Measurements from ENCODE around the gene PHF13.
A peak's percentile ranks its signal among the peaks of the same experiment; 100 is the strongest.
"Not testable (repeated sequence)": the region's sequence is repeated elsewhere in the genome, so short reads cannot be mapped to it uniquely, and the experiment has no call there.

PHF13 gene

DNA sequence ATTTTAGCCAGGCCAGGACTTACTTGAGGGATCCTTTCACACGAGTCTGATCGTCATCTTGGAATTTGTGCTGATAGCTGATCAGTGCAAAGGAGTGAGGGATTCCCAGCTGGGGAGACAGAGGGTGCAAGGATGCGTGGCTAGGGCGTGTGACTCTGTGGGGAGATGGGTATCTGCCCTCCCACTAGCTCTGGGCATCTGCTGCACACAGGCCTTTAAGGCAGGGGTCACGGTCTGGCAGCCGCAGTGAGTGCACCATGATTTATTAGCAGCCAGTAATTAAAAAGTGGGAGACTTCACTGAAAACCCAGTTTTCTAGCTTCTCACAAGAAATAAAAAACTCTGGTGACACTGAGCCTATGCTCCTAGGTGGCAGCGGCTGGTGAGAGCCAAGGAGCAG, 31.5 kb downstream of the PHF13 start:
- Mint-ChIP-seq H3K36me3 (ENCODE audit: low read depth) (peaks cover 35% of the 10 kb centered on the region), H3K27me3 (no peaks in the 10 kb centered on the region), H3K4me3 (no peak overlapping the region), H3K27ac (no peak overlapping the region), H3K4me1 (ENCODE audit: low read depth) (no peaks in the 10 kb centered on the region), H3K9me3 (no peaks in the 10 kb centered on the region)

DNA sequence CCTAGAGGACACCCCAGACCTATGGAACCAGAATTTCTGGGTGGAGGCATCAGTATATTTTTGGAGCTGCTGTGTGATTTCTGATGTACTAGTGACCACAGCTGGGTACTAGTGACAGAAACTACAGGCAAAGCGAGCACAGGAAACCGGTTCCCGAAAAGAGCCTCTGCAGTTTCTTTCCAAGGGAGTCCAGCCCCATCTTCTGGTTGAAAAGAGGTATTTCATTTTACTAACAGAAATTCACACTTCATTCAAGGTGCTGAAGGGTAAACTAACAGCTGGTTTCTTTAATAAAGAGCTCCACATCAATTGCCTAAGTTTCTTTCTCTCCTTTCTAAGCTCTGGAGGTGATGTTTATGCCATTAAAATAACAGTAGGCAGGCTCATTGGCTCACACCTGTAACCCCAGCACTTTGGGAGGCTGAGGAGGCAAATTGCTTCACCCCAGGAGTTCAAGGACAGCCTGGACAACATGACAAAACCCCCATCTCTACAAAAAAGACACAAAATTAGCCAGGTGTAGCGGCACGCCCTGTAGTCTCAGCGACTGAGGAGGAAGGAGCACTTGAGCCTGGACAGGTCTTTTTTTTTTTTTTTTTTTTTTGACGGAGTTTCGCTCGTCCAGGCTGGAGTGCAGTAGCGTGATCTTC, 33.1 kb downstream of the PHF13 start:
- H3K4me1 Mint-ChIP-seq (ENCODE audit: low read depth): no peaks in the 10 kb centered on the region
- no peaks in the 10 kb centered on the region for H3K27me3 Mint-ChIP-seq
- no peaks in the 10 kb centered on the region for H3K9me3 Mint-ChIP-seq
- no peak overlapping the region for H3K4me3 Mint-ChIP-seq
- no peak overlapping the region for H3K27ac Mint-ChIP-seq
- H3K36me3 Mint-ChIP-seq (ENCODE audit: low read depth): peaks cover 35% of the 10 kb centered on the region

DNA sequence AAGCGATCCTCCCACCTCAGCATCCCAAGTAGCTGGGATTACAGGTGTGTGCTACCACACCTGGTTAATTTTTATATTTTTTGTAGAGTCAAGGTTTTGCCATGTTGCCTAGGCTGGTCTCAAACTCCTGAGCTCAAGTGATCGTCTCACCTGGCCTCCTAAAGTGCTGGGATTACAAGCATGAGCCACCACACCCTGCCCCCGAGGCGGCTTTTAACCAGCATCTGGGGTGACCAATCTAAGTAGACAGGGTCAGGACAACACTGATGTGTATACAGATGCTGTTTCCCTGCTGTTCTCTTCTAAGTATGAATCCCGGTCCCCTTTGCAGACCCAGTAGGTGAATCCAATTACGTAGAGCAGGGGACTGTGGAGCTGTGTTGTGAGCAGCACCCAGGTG, 35.0 kb downstream of the PHF13 start:
- H3K27me3 Mint-ChIP-seq: no peaks in the 10 kb centered on the region
- H3K4me1 Mint-ChIP-seq (ENCODE audit: low read depth): no peaks in the 10 kb centered on the region
- H3K36me3 Mint-ChIP-seq (ENCODE audit: low read depth): peaks cover 24% of the 10 kb centered on the region
- H3K27ac Mint-ChIP-seq: no peak overlapping the region
- no peaks in the 10 kb centered on the region for H3K9me3 Mint-ChIP-seq
- H3K4me3 Mint-ChIP-seq: no peak overlapping the region

DNA sequence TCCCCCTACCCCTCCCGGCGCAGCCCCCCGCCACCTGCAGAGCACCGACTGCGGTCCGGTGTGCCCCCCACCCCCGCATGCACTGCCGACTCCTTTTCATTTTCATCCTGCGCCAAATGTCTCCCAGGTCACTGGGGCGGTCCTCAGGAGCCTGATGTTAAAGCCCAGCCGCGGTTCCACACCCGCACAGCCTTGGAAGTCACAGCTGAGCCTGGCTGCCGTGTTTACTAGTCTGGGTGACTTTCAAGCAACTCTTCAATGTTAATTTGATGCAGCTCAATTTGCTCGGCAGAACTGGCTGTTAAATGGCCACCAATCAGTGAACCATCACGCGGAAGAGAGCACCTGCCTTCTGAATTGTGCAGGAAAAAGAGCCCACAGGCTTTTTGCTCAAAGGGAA, 38.4 kb downstream of the PHF13 start:
- peaks cover 27% of the 10 kb centered on the region for H3K36me3 Mint-ChIP-seq (ENCODE audit: low read depth)
- H3K9me3 Mint-ChIP-seq: no peaks in the 10 kb centered on the region
- H3K4me1 Mint-ChIP-seq (ENCODE audit: low read depth): no peaks in the 10 kb centered on the region
- H3K27me3 Mint-ChIP-seq: no peaks in the 10 kb centered on the region
- H3K27ac Mint-ChIP-seq: no peak overlapping the region
- no peak overlapping the region for H3K4me3 Mint-ChIP-seq

DNA sequence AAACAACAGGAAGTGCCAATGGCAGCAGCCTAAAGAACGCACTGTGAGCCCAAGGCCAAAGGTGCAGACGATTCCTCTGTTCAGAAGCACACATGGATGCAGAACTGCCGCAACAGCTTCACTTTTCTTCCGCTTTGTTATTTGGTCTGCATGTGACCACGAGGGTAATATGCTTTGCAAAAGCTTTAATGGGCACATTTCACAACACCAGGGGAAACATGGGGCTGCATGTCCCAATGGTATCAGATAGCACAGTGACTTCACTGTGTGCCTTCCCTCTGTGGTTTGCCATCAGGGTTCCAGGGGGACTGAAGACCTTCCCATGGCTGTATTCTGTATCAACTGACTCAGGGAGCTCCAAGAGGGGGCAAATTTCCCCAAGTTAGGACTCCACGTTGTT, 39.5 kb downstream of the PHF13 start:
- Mint-ChIP-seq H3K27ac (no peak overlapping the region), H3K9me3 (no peaks in the 10 kb centered on the region), H3K4me3 (no peak overlapping the region), H3K27me3 (no peaks in the 10 kb centered on the region), H3K36me3 (ENCODE audit: low read depth) (peaks cover 29% of the 10 kb centered on the region), H3K4me1 (ENCODE audit: low read depth) (no peaks in the 10 kb centered on the region)

DNA sequence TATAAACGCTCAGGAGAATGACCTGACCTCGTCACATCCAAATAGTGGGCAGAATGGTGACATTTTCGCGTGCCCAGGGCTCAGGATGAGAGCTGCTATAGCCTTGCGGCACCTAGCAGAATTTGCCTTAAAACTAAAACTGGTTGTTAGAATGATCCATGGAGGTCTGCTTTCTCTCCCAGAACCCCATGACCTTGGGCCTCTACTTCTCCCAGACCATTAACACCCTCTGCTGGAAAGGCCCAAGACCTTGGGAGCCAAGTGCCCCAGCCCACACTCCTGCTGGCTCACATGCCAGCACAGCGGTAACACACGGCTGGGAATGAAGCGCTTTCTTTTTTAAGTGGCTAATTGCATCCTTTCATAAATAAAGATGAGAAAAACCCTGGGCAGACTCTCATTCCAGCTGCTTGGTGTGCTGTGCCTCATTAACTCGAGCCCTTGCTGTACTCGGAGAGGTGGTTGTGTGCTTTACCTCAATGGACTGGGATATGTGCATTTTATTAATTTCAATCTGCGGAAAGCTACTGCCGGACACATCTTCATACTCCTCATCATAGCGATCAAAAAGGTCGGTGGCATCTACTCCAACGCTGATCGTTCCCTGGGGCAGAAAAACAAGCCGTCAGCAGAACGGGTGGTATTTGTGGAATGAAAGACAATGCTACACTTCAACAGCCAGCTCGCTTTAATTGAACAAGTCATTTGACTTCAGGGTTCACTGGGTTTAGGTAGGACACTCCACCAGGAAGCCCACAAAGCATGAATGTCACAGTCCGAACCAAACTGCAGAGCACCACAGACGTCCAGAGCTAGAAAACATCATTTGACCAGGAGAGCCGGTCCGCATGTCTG, 40.1 kb downstream of the PHF13 start:
- H3K27me3 Mint-ChIP-seq: no peaks in the 10 kb centered on the region
- H3K4me3 Mint-ChIP-seq: no peak overlapping the region
- H3K9me3 Mint-ChIP-seq: no peaks in the 10 kb centered on the region
- no peak overlapping the region for H3K27ac Mint-ChIP-seq
- no peaks in the 10 kb centered on the region for H3K4me1 Mint-ChIP-seq (ENCODE audit: low read depth)
- peaks cover 33% of the 10 kb centered on the region for H3K36me3 Mint-ChIP-seq (ENCODE audit: low read depth)

DNA sequence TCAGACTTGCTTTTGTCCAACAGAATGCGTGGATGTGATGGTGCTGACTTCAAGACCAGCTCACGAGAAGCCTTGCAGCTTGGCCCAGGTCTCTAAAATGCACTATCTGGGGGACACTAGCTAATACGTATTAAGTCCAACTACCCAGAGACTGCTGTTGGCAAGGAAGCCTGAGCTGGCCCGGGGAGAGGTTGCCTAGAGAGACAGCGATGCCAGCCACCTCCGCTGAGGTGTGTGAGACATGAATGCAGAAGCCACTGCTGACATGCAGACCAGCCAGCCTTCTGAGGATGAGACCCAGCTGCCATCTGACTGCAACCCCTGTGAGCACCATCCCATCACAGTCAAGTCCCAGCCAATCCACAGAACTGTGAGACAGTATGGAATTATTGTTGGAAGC, 43.6 kb downstream of the PHF13 start:
- no peaks in the 10 kb centered on the region for H3K9me3 Mint-ChIP-seq

DNA sequence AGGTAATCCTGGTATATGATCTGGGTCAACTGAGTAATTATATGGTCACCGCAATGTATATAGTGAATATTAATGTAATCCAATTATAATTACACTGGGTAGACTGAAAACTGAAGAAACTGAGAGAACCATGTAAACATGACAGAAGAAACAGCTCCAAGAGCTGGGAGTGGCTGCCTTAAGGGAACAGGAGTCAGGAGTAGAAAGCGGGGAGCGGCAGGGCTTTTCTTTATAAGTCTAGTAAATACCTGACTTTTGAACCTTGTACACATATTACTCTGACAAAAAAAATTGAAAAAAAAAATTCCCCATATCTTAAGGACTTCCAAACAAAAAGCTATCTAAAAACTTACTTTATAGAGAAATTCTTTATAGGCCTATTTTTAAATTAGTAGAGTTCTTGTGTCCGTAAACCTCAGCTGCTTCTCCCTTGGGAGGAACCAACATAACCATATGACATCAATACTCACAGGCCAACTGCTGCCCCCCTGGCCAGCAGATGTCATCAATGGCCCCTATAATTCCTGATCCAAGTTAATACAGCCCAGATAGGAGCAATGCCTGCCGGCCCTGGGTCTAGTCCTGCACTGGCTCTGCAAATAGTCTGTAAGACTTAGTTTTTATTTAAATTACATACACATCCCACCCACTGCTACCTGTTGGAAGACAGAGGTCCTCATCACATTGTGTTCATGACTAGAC, 45.0 kb downstream of the PHF13 start:
- H3K27ac Mint-ChIP-seq: no peak overlapping the region
- H3K36me3 Mint-ChIP-seq (ENCODE audit: low read depth): peaks cover 42% of the 10 kb centered on the region
- no peak overlapping the region for H3K4me3 Mint-ChIP-seq
- no peaks in the 10 kb centered on the region for H3K27me3 Mint-ChIP-seq
- H3K4me1 Mint-ChIP-seq (ENCODE audit: low read depth): peaks cover 3% of the 10 kb centered on the region
- H3K9me3 Mint-ChIP-seq: no peaks in the 10 kb centered on the region

More for the DNA sequence above, 43.6 kb downstream of the PHF13 start:
- Mint-ChIP-seq H3K27ac (no peak overlapping the region), H3K4me1 (ENCODE audit: low read depth) (peaks cover 3% of the 10 kb centered on the region), H3K4me3 (no peak overlapping the region), H3K27me3 (no peaks in the 10 kb centered on the region), H3K36me3 (ENCODE audit: low read depth) (peaks cover 39% of the 10 kb centered on the region)

DNA sequence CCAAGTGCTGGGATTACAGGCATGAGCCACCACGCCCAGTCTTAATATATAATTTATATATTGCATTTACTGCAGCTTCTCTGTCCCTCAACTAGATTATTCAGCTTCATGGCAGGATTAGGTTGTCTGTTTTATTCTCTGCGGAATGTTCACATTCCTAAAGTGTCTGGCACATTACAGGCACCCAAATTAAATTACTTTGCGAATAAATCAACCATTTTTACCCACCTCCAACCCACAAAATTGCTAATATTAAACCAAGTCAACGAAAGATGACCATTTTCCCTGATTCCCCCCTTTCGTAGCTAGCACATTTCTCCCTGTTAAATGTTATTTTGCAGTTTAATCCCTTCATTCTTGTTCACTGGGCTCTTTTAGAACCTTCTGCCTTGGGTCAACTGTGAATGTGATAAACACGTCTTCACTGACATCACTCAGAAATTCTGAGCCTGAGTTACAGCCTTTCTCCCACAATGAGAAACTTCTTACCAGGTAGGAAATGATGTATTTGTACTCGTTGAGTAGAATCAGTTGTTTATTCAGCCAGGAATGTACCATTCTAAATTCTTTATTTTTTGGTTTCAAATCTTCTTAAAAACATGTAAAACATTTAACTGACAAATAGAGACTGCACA, 47.0 kb downstream of the PHF13 start:
- H3K4me1 Mint-ChIP-seq (ENCODE audit: low read depth): peaks cover 3% of the 10 kb centered on the region
- no peaks in the 10 kb centered on the region for H3K9me3 Mint-ChIP-seq
- H3K27me3 Mint-ChIP-seq: no peaks in the 10 kb centered on the region
- H3K27ac Mint-ChIP-seq: no peak overlapping the region
- H3K36me3 Mint-ChIP-seq (ENCODE audit: low read depth): peaks cover 43% of the 10 kb centered on the region
- no peak overlapping the region for H3K4me3 Mint-ChIP-seq

DNA sequence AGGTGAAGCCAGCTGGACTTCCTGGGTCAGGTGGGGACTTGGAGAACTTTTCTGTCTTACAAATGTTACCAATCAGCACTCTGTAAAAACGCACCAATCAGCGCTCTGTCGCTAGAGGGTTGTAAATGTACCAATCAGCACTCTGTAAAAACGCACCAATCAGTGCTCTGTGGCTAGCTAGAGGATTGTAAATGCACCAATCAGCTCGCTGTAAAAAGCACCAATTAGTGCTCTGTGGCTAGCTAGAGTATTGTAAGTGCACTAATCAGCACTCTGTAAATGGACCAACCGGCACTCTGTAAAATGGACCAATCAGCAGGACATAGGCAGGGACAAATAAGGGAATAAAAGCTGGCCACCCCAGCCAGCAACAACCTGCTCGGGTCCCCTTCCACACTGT, 48.9 kb downstream of the PHF13 start:
- not testable (repeated sequence) for H3K9me3 Mint-ChIP-seq; H3K4me3 Mint-ChIP-seq; H3K27me3 Mint-ChIP-seq; H3K4me1 Mint-ChIP-seq (ENCODE audit: low read depth)
- Mint-ChIP-seq H3K36me3 (ENCODE audit: low read depth) (peaks cover 59% of the 10 kb centered on the region), H3K27ac (peak overlapping the region; percentile 14)

DNA sequence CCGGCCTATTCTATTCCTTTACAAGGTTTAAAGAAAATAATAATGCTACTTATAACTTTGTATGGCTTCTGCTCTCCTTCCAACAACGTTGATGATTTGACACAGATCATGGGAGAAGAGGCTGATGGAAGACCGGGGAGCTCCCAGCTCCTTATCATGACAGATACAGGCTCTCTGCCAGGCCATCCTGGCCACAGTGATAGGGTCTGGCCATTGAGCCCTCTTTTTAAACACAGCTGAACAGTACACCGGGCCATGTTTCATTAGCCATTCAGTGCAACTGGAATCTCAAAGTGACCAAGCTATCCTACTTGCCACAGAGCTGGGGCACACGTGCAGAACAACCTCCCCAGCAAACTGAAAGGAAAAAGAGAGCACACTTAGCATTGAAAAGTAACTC, 53.2 kb downstream of the PHF13 start:
- H3K4me3 Mint-ChIP-seq: no peak overlapping the region
- H3K4me1 Mint-ChIP-seq (ENCODE audit: low read depth): no peaks in the 10 kb centered on the region
- H3K27ac Mint-ChIP-seq: no peak overlapping the region
- H3K27me3 Mint-ChIP-seq: no peaks in the 10 kb centered on the region
- peaks cover 43% of the 10 kb centered on the region for H3K36me3 Mint-ChIP-seq (ENCODE audit: low read depth)
- H3K9me3 Mint-ChIP-seq: no peaks in the 10 kb centered on the region

DNA sequence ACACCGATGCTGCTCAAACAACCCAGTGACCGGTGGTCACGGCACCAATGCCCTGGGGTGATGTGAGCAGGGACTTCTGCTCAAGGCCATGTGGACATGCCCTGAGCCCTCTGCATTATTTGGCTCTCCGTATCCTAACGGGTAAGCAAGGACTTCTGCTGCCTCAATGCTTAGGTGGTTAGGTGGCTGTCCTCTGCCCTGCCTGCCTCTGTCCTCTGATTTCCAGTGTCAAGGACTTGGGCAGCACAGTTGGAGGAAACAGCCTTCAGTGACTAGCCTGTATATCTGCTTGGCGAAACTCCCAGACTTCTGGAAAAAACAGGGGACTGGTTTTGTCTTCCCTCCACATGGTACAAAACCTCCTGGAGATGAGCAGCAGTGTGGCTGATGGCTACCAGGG, 53.6 kb downstream of the PHF13 start:
- no peaks in the 10 kb centered on the region for H3K4me1 Mint-ChIP-seq (ENCODE audit: low read depth)
- H3K4me3 Mint-ChIP-seq: no peak overlapping the region
- no peak overlapping the region for H3K27ac Mint-ChIP-seq
- H3K27me3 Mint-ChIP-seq: no peaks in the 10 kb centered on the region
- peaks cover 47% of the 10 kb centered on the region for H3K36me3 Mint-ChIP-seq (ENCODE audit: low read depth)
- no peaks in the 10 kb centered on the region for H3K9me3 Mint-ChIP-seq

DNA sequence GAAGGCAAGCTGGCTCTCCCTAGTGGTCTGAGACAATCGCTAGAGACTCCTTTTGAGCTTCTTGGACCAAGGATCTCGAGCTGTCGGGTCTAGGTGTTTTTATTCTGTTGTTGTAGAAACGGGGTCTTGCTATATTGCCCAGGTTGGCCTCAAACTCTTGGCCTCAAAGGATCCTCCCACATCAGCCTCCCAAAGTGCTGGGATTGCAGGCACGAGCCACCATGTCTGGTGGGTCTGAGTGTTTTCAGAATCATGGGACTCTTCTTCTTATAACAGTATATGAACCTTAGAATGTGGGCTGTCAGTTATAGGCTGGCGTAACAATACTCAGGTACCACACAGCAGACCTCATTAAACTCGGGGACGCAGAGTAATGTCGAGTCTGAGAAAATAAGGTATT, 55.0 kb downstream of the PHF13 start:
- Mint-ChIP-seq H3K27ac (no peak overlapping the region), H3K36me3 (ENCODE audit: low read depth) (peaks cover 51% of the 10 kb centered on the region), H3K9me3 (no peaks in the 10 kb centered on the region), H3K4me1 (ENCODE audit: low read depth) (no peaks in the 10 kb centered on the region), H3K27me3 (no peaks in the 10 kb centered on the region), H3K4me3 (no peak overlapping the region)

DNA sequence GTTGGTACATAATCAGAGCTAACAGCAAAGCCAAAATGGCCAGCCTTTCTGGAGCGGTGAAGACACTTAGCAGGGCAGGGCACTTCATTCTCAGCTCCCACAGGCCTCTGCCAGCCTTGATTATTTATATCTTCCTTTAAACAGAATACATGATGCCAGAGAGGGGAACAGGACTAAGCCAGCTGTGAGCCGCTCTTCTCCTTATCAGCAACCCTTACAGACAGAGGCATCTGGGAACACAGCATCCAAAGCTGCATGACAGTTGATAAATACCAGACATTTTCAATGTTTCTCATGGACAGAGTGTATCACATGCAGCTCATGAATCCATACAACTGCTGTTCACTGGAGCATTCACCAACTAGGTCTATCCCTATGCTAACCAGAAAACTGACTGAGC, 59.0 kb downstream of the PHF13 start:
- H3K9me3 Mint-ChIP-seq: no peaks in the 10 kb centered on the region
- H3K36me3 Mint-ChIP-seq (ENCODE audit: low read depth): peaks cover 52% of the 10 kb centered on the region
- H3K4me3 Mint-ChIP-seq: no peak overlapping the region
- H3K4me1 Mint-ChIP-seq (ENCODE audit: low read depth): no peaks in the 10 kb centered on the region
- H3K27me3 Mint-ChIP-seq: no peaks in the 10 kb centered on the region
- no peak overlapping the region for H3K27ac Mint-ChIP-seq
